ENCODE measurements around the gene GNAO1. TPM values are rescaled to one million over a fixed set of nuclear protein-coding genes. Genes with fewer than 3 reads are reported as not detected.

The GNAO1 gene
- total RNA-seq (2014; rRNA removed; shearing (Covaris generic)), result not detected in 2 replicates

DNA sequence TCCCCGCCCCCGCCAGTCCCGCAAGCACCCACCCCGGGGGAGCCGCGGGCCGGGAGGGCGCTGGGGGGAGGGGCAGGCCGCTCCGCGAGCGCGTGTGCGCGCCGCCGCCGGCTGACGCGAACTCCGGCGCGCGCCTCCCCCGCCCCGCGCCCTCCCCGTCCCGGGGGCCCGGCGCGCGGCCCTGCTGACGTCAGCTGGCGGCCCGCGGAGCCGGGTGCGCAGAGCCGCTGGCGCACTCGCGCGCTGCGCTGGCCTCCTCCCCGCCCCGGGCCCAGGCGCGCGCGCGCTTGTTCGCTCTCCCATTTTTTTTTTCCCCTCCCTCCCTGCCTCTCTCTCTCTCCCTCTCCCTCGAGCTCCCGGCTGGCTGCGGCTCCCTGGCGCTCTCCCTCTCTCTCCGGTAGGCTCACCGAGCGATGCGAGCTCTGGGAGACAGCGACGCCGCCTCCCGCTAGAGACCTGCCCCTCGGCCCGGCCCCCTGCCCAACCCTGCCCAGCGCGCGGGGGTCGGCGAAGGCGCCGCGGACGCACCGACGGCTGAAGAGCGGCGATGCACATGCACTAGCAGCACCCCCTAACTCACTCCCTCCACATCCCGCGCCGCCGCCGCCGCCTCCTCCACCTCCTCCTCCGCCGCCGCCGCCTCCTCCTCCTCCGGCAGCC is at the start of gene GNAO1:
Gene GNAO1 (plus strand): TSS at position 334 of the 660 bp plus-strand sequence. CDS start 747 bp downstream, outside the sequence.
- in situ Hi-C loops (cut with HindIII; ENCODE audit: low sequenced_read_pairs), result no loop called here
- peak; percentile 83 for DNase-seq (ENCODE audit: low spot score)

DNA sequence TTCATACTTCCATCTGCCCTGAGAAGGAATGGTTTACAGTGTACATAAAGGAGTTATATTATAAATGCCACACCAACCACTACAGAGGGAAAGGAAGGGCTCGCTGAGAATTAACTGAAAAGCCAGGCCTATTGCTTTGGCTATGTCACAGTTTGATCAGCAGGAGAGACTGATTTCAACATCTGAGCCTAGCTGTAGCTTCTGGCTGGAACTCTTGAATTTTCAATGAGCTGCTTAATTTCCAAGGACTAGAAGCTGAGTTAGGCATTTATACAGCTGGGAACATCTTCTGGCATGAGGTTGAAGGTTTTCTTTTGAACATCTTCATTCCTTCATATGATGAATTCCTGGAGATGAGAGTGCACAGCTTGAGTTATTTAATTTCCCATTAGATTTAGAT is 47.6 kb upstream of the GNAO1 start:
- no peak for DNase-seq (ENCODE audit: low spot score)
- in situ Hi-C loops (cut with HindIII; ENCODE audit: low sequenced_read_pairs), result no loop called here

DNA sequence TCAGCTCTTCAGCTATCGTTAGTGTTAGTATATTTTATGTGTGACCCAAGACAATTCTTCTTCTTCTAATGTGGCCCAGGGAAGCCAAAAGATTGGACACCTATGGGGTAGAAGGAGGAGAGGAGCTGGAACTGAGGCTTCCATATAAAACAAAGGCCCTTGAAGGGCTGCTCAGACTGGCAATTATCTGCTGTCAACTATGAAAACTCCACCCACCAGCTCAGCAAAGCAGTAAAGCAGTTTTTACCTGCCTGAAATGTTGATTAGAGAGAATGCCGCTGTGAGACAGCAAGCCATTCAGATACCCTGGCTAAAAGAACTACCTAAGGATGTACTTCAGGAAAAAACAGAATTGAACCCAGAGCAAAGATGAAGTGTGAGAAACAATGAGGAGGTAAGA is 45.9 kb upstream of the GNAO1 start:
- DNase-seq (ENCODE audit: low spot score), result no peak
- in situ Hi-C loops (cut with HindIII; ENCODE audit: low sequenced_read_pairs), result no loop called here

GRCh38 chr16:56151621-56152020 is 39.7 kb upstream of the GNAO1 start:
- DNase-seq (ENCODE audit: low spot score), result no peak
- in situ Hi-C loops (cut with HindIII; ENCODE audit: low sequenced_read_pairs), result no loop called here

- in situ Hi-C loops (cut with HindIII; ENCODE audit: low sequenced_read_pairs), result no loop called here
- no peak for DNase-seq (ENCODE audit: low spot score)
Observed at GRCh38 chr16:56161658-56162057, 29.6 kb upstream of the GNAO1 start.

DNA sequence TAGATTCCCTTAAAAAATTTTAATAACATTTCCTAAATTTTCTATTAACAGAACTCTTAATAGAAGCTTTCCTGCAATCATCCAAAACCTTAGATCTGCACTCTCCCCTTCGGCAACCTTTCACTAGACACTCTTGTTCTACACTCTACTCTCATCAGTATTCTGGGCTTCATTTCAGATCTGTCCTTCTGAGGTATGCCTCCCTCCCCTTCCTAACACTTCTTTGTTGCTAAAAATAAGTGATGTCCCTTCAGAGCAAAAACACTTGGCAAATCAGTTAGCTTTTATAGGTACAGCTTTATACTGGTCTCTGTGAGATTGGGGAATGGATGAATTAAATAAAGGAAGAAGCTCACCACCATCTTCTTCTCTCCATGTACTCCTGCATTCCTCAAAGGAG is 28.2 kb upstream of the GNAO1 start:
- in situ Hi-C loops (cut with HindIII; ENCODE audit: low sequenced_read_pairs), result no loop called here
- peak; percentile 69 for DNase-seq (ENCODE audit: low spot score)

- DNase-seq (ENCODE audit: low spot score), result no peak
- in situ Hi-C loops (cut with HindIII; ENCODE audit: low sequenced_read_pairs), result no loop called here
Observed at GRCh38 chr16:56163938-56164337, 27.4 kb upstream of the GNAO1 start.

DNA sequence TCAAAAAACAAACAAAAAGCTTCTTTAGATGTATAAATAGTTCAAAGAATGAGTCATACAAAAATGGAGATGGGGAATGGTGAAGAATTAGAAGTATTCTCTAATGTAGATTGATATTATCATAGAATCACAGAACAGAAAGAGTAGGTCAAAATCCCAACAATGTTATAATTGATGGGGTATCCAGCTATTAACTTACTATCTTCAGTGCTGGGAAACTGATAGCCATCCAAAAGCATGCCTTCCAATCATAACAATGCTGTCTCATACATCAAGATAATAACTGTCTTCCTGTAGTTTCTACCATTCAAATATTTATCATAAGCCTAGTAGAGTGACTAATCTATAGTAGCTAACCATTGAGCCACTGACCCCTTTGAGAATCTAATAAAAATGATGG is 26.7 kb upstream of the GNAO1 start:
- no peak for DNase-seq (ENCODE audit: low spot score)
- in situ Hi-C loops (cut with HindIII; ENCODE audit: low sequenced_read_pairs), result no loop called here

- DNase-seq (ENCODE audit: low spot score), result no peak
- in situ Hi-C loops (cut with HindIII; ENCODE audit: low sequenced_read_pairs), result no loop called here
Observed at GRCh38 chr16:56174411-56174810, 16.9 kb upstream of the GNAO1 start.

DNA sequence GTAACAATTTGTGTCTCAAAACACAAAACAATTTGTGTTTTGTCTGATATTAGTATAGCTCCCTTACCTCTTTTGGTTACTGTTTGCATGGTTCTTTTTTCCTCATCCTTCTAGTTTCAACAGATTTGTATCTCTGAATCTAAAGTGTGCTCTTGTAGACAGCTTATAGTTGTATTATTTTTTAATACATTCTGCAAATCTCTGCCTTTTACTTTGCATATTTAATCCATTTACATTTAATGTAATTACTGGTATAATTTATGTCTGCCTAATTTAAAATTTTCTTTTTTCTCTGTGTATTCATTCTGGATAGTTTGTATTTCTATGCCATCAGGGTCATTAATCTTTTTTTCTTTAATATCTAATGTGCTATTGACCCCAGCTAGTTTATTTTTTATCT is 9.9 kb upstream of the GNAO1 start:
- in situ Hi-C loops (cut with HindIII; ENCODE audit: low sequenced_read_pairs), result no loop called here
- no peak for DNase-seq (ENCODE audit: low spot score)

GRCh38 chr16:56183266-56183665 is 8.0 kb upstream of the GNAO1 start:
- no peak for DNase-seq (ENCODE audit: low spot score)
- in situ Hi-C loops (cut with HindIII; ENCODE audit: low sequenced_read_pairs), result no loop called here

GRCh38 chr16:56190048-56190676 is 1.1 kb upstream of the GNAO1 start:
- in situ Hi-C loops (cut with HindIII; ENCODE audit: low sequenced_read_pairs), result no loop called here
- DNase-seq (ENCODE audit: low spot score), result peak; percentile 66

DNA sequence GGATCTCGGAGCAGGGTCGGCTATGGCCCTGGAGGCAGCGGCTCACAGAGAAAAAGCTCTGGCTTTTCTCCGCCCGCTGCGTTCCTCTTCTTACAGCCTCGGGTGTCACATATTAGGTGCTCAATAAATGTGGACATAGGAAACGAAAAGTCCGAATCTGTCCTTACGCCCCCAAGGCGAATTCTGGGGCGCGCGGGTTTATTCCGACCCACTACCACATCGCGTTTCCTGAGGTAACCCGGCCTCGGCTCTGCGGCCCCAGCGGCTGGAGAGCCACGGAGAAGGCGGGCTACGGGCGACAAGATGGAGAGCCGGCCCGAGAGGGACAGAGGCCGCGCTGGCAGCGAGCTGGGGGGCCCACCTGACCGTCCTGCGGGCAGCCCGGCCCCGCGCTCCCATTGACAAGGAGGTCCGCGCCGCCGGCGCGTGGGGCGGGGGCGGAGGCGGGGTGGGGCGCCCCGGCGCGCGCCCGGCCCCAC is 573 bp upstream of the GNAO1 start:
- DNase-seq (ENCODE audit: low spot score), result peak; percentile 53
- in situ Hi-C loops (cut with HindIII; ENCODE audit: low sequenced_read_pairs), result no loop called here

GRCh38 chr16:56191835-56192634 is 746 bp downstream of the GNAO1 start:
- peak; percentile 51 for DNase-seq (ENCODE audit: low spot score)
- in situ Hi-C loops (cut with HindIII; ENCODE audit: low sequenced_read_pairs), result no loop called here

DNA sequence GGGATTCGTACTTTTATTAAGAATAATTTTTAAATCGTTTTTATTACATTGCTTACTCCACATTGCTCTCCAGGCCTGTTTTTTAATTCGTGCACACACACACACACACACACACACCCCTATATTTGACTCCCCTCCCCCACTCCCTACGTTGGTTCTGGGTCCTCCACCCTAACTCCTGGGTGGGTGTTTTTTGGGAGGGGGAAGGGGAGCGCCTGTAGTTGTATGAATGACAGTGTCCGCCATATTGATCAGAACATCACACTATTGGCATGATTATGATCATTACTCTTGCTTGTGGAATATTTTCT is 1.3 kb downstream of the GNAO1 start:
- in situ Hi-C loops (cut with HindIII; ENCODE audit: low sequenced_read_pairs), result no loop called here

DNA sequence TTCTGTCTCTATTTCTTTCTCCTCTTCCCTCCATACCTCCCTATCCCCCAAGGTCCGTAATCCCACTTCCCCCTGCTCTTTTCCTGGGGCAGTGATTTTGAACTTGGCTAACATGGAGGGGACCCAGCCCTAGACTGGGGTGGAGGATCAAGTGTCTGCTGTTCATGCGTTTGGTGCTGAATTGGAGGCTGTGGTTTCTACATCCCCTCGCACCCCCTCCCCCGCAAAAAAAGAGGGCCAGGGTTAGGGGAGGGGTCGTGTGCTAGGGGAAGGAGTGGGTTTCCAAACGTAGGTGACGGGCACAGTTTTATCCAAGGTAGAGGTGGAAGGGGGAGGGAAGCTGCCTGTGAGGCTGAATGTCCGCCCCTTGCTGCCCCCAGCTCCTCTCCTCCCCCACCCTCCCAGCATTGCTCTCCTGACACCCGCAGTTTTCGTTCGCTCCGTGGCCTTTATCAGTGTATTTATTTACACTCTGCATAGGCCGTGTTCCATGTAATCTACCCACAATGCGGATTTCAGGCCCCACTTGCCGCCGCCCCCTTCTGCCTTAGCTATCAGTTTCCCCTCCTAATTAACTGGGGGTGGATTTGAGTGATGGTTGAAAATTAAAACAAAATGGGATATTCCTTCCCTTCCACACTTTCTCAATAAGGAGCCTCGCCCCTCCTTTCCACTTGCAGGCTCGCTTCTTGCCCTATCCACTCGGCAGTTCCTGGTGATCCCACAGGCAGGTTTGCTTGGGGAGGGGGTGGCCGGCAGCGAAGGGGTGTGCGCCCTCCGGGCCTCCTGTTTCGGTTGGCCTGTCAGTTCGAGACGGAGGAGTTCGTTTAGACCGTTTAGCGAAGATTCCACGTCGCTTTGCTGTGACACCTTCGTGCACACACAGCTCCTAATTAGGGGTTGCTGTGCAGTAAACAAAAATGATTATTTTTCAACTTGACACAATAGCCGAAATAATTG is 2.0 kb downstream of the GNAO1 start:
- in situ Hi-C loops (cut with HindIII; ENCODE audit: low sequenced_read_pairs), result no loop called here
- DNase-seq (ENCODE audit: low spot score), result peak; percentile 56

More for the DNA sequence above, 1.3 kb downstream of the GNAO1 start:
- no peak for DNase-seq (ENCODE audit: low spot score)

- DNase-seq (ENCODE audit: low spot score), result peak; percentile 92
- in situ Hi-C loops (cut with HindIII; ENCODE audit: low sequenced_read_pairs), result no loop called here
Observed at GRCh38 chr16:56193951-56194726, 2.9 kb downstream of the GNAO1 start.

- peak; percentile 83 for DNase-seq (ENCODE audit: low spot score)
- in situ Hi-C loops (cut with HindIII; ENCODE audit: low sequenced_read_pairs), result no loop called here
Observed at GRCh38 chr16:56195151-56195550, 3.9 kb downstream of the GNAO1 start.

Data from G401 (cell line).